Pancreas (tissue), 10 donors: ENCODE results near the gene PARP8. TPM values are rescaled to one million over a fixed set of nuclear protein-coding genes. Genes with fewer than 3 reads are reported as not detected.

Experiments used
- ATAC-seq, 4 donors: fragments of 200-7000 bp; cut with Tn5 transposase; one replicate each; pipeline versions ENCODE4 v1.8.0 to v1.9.1; 2020; ENCODE audit warnings: mild to moderate bottlenecking in 4 of 4, moderate library complexity in 4 of 4
- DNase-seq, 6 donors: peaks; one replicate each; pipeline ENCODE4 v3.0.0-alpha.2; 2020
- FAIRE-seq: peaks from 2 replicates; lab custom pipeline; 2012; peaks lifted over from hg19 to GRCh38; lab: Jason Lieb, UNC
- H3K27ac ChIP-seq, 4 donors: fragments of 200-600 bp; sonication (generic); 1 replicate in 3 of 4; 2 replicates in 1 of 4; pipeline versions ENCODE4 v1.5.0 to v1.8.0; 2020
- H3K27me3 ChIP-seq, 4 donors: fragments of 200-600 bp; one replicate each; pipeline ENCODE4 v1.8.0; 2021
- H3K36me3 ChIP-seq, 3 donors: fragments of 200-600 bp; sonication (generic) in 1 of 3; one replicate each; pipeline versions ENCODE4 v1.5.0 to v1.8.0; 2020 to 2021
- H3K4me1 ChIP-seq, 3 donors: fragments of 200-600 bp; one replicate each; pipeline ENCODE4 v1.8.0; 2021
- H3K4me3 ChIP-seq, 4 donors: fragments of 200-600 bp; sonication (generic) in 2 of 4; one replicate each; pipeline versions ENCODE4 v1.5.0 to v1.8.0; 2020 to 2021
- H3K9me3 ChIP-seq, 4 donors: fragments of 200-600 bp; one replicate each; pipeline ENCODE4 v1.8.0; 2021
- CTCF ChIP-seq, 4 donors: fragments of 200-600 bp; sonication (generic) in 3 of 4; IDR thresholded peaks; one replicate each; pipeline versions ENCODE4 v1.5.0 to v1.8.0; 2021; ENCODE audit warnings: antibody characterized with exemption in 4 of 4
- WGBS, 2 donors: extraction: QIAGEN DNeasy Blood & Tissue Kit; methylation state at CpG; one replicate each; pipeline ENCODE4 v1.1.7; 2013; 5-methylcytosine and 5-hydroxymethylcytosine counted together
- intact Hi-C, 3 donors: fragments of 100-400 bp; cut with DNase I; formaldehyde crosslinking; loops; one replicate each; pipeline versions ENCODE4 v1.11.1 to v1.14.2; 2022
- polyA plus RNA-seq, 2 donors: library from polyadenylated mRNA; stranded (reverse); fragments of 200-250 nt; gene quantifications; one replicate each; pipeline ENCODE4 v1.2.3, GENCODE V29; 2013
- total RNA-seq, 6 donors: library from RNA; stranded (reverse); fragmentation: NEBNext Ultra II Directional in 4 of 6; extraction: Animal tissue kit (Norgen Biotek cat#: 25700) in 4 of 6; gene quantifications; one replicate each; pipeline versions ENCODE4 v1.2.1 to v1.2.4, GENCODE V29; 2021 to 2023
- donor health status: healthy with polysubstance abuse.
- donor health status: DM: no; HTN: no; CAD: no; lungs with moderate emphysema.
- donor health status: DM: no; HTN: no; CAD: no.
- donor health status: control.
- donor health status: control.
- donor health status: Bipolar disorder and iron deficiency.
- donor health status: DM: yes; HTN: yes; CAD: no.
- donor health status: DM: no; HTN: no; CAD: no.
- donor health status: DM: no; HTN: no; CAD: no.
- donor health status: DM: yes; HTN: yes; CAD: no.

The PARP8 gene
- total and polyA plus RNA-seq, 8 donors = 4.7 to 25.0 (median 13.4) TPM

GRCh38 chr5:50866415-50866814 is 200.0 kb downstream of the PARP8 start:
- H3K27me3 ChIP-seq = peaks cover 0 to 3% (median 0%) of the 10 kb centered on the region in 4 donors
- no peaks in the 10 kb centered on the region for H3K4me1 ChIP-seq
- WGBS, 2 donors = 11 to 17% methylated on average over 1 of the region's 1 CpG
- FAIRE-seq = no peak
- no peak for TF ChIP-seq CTCF (IDR thresholded peaks at IDR 0.05)
- intact Hi-C loops = no loop called here
- no peak overlapping the region for H3K27ac ChIP-seq
- ATAC-seq = no peak
- H3K36me3 ChIP-seq = no peaks in the 10 kb centered on the region
- DNase-seq = no peak
- H3K9me3 ChIP-seq = no peaks in the 10 kb centered on the region
- no peak overlapping the region for H3K4me3 ChIP-seq

DNA sequence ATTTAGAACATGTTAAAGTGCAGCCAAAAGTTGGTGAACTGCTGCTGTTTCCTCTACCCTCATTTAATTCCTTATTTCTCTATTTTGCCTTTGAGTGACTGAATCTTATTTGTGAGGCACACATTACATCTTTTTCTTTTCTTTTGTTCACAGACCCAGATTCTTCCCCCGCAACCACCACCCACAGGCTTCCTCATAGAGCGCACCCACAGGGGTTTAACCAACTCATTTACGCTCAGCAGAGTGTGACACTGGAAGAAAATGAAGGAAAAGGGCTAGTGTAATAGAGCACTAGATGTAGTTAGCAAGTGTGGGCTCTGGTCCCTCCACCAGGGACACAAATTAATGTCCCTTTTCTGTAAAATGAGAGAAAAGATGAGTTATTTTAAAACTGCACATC is 200.7 kb downstream of the PARP8 start:
- WGBS, 2 donors = 69 to 82% methylated on average over 3 of the region's 3 CpGs
- peaks cover 0 to 3% (median 0%) of the 10 kb centered on the region in 4 donors for H3K27me3 ChIP-seq
- H3K9me3 ChIP-seq = no peaks in the 10 kb centered on the region
- TF ChIP-seq CTCF (IDR thresholded peaks at IDR 0.05) = no peak
- no peaks in the 10 kb centered on the region for H3K36me3 ChIP-seq
- intact Hi-C loops = no loop called here
- no peak overlapping the region for H3K27ac ChIP-seq
- no peak for DNase-seq
- FAIRE-seq = no peak
- no peak overlapping the region for H3K4me3 ChIP-seq
- no peaks in the 10 kb centered on the region for H3K4me1 ChIP-seq
- no peak for ATAC-seq

DNA sequence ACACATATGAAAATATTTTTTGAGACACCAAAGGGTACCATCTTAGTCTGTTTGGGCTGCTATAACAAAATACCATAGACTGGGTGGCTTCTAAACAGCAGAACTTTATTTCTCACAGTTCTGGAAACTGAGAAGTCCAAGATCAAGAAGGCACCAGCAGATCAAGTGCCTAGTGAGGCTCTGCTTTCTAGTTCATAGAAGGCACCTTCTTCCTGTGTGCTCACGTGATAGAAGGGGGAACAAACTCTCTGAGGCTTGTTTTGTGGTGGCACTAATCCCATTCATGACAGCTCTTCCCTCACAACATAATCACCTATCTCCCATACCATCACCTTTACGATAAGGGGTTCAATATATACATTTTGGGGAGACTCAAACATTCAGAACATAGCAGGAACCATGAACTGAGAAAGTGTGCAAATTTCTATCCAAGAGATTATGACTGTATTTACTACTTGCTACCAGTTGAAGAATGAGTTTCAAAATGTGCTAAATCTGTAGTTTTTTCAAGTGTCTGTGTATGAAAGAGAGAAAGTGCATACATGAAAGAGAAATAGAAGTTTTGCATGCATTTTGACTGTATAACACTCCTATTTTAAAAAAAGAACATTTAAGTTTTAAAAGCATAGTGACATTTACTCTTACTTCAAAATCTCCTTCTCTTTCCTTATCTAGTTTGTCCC is 207.3 kb downstream of the PARP8 start:
- WGBS, 2 donors = 33 to 46% methylated on average over 2 of the region's 2 CpGs
- intact Hi-C loops = no loop called here

GRCh38 chr5:50874306-50875001 is 208.0 kb downstream of the PARP8 start:
- Histone ChIP-seq H3K9me3 (no peaks in the 10 kb centered on the region), H3K27ac (peak overlapping the region in 2 of 4 donors; percentile 7 to 9), H3K36me3 (no peaks in the 10 kb centered on the region), H3K27me3 (peaks cover 0 to under 1% (median 0%) of the 10 kb centered on the region in 4 donors), H3K4me1 (no peaks in the 10 kb centered on the region), H3K4me3 (no peak overlapping the region)
- DNase-seq = no peak
- intact Hi-C loops = no loop called here
- no peak for TF ChIP-seq CTCF (IDR thresholded peaks at IDR 0.05)
- no peak for FAIRE-seq
- ATAC-seq = peak in 2 of 4 donors; percentile 53 to 74
- 42 to 52% methylated on average over 6 of the region's 6 CpGs for WGBS, 2 donors

More for the DNA sequence above, 207.3 kb downstream of the PARP8 start:
- TF ChIP-seq CTCF (IDR thresholded peaks at IDR 0.05) = no peak
- Histone ChIP-seq H3K27me3 (peaks cover 0 to 3% (median 0%) of the 10 kb centered on the region in 4 donors), H3K36me3 (no peaks in the 10 kb centered on the region), H3K4me3 (no peak overlapping the region), H3K9me3 (no peaks in the 10 kb centered on the region), H3K4me1 (no peaks in the 10 kb centered on the region), H3K27ac (peak overlapping the region in 1 of 4 donors; percentile 9)
- FAIRE-seq (no peak), DNase-seq (no peak), ATAC-seq (peak in 1 of 4 donors; percentile 46)

- H3K27ac ChIP-seq = no peak overlapping the region
- ATAC-seq = peak in 1 of 4 donors; percentile 37
Observed at GRCh38 chr5:50875002-50875344, 208.5 kb downstream of the PARP8 start.

More at GRCh38 chr5:50875002-50875344, 208.5 kb downstream of the PARP8 start:
- intact Hi-C loops = no loop called here
- Histone ChIP-seq H3K9me3 (no peaks in the 10 kb centered on the region), H3K27me3 (no peaks in the 10 kb centered on the region), H3K36me3 (no peaks in the 10 kb centered on the region), H3K4me1 (no peaks in the 10 kb centered on the region), H3K4me3 (no peak overlapping the region)
- 69 to 81% methylated on average over 1 of the region's 1 CpG for WGBS, 2 donors
- no peak for TF ChIP-seq CTCF (IDR thresholded peaks at IDR 0.05)
- no peak for DNase-seq
- no peak for FAIRE-seq
